ENCODE measurements around the gene MPHOSPH9. TPM values are rescaled to one million over a fixed set of nuclear protein-coding genes. Genes with fewer than 3 reads are reported as not detected.

Gene MPHOSPH9
- total and polyA plus RNA-seq, 11 donors: 6.0 to 32.3 (median 20.4) TPM

DNA sequence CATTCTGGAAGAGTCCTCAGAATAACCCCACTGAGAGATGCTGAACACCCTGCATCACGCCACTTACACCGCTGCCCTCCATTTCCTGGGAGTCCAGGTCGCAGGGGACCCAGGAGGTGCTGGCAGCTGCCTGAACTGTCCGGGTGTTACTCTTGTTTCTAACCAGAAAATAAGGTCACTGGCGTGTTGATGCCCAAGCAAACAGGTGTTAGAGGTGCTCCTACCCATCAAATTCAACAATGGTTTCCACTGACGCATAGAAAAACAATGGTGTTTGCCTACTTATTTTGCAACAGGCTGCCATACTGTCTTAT is 105.8 kb downstream of the MPHOSPH9 start:
- H3K27ac ChIP-seq: peak overlapping the region in 4 of 12 donors; percentile 32 to 54 (median 40)
- ATAC-seq: no peak
- intact Hi-C loops (cut with DNase I): no loop called here

GRCh38 chr12:123126294-123127181 is 106.4 kb downstream of the MPHOSPH9 start:
- peaks cover 0 to 39% (median 20%) of the 10 kb centered on the region in 12 donors for H3K4me1 ChIP-seq
- ATAC-seq: peak; percentile 76 to 93 (median 89)

More for the DNA sequence above, 105.8 kb downstream of the MPHOSPH9 start:
- Histone ChIP-seq H3K27me3 (no peaks in the 10 kb centered on the region), H3K9me3 (no peaks in the 10 kb centered on the region), H3K4me3 (no peak overlapping the region), H3K4me1 (peaks cover 0 to 39% (median 25%) of the 10 kb centered on the region in 12 donors), H3K36me3 (no peaks in the 10 kb centered on the region)
- WGBS, 4 donors: 92 to 95% (median 93%) methylated on average over 6 of the region's 6 CpGs
- no peak for TF ChIP-seq POLR2A (IDR thresholded peaks at IDR 0.05)
- TF ChIP-seq, protein P1, sequence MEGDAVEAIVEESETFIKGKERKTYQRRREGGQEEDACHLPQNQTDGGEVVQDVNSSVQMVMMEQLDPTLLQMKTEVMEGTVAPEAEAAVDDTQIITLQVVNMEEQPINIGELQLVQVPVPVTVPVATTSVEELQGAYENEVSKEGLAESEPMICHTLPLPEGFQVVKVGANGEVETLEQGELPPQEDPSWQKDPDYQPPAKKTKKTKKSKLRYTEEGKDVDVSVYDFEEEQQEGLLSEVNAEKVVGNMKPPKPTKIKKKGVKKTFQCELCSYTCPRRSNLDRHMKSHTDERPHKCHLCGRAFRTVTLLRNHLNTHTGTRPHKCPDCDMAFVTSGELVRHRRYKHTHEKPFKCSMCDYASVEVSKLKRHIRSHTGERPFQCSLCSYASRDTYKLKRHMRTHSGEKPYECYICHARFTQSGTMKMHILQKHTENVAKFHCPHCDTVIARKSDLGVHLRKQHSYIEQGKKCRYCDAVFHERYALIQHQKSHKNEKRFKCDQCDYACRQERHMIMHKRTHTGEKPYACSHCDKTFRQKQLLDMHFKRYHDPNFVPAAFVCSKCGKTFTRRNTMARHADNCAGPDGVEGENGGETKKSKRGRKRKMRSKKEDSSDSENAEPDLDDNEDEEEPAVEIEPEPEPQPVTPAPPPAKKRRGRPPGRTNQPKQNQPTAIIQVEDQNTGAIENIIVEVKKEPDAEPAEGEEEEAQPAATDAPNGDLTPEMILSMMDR (IDR thresholded peaks at IDR 0.05): no peak
- no peak for DNase-seq

GRCh38 chr12:123122626-123123025 is 110.3 kb downstream of the MPHOSPH9 start:
- intact Hi-C loops (cut with DNase I): no loop called here
- Histone ChIP-seq H3K4me3 (no peak overlapping the region), H3K9me3 (no peaks in the 10 kb centered on the region), H3K4me1 (peaks cover 0 to 49% (median 29%) of the 10 kb centered on the region in 12 donors), H3K36me3 (no peaks in the 10 kb centered on the region), H3K27ac (no peak overlapping the region), H3K27me3 (no peaks in the 10 kb centered on the region)
- ATAC-seq (no peak), DNase-seq (no peak)
- WGBS, 4 donors: 93 to 95% (median 94%) methylated on average over 3 of the region's 3 CpGs
- TF ChIP-seq, protein P1 (IDR thresholded peaks at IDR 0.05): no peak
- no peak for TF ChIP-seq POLR2A (IDR thresholded peaks at IDR 0.05)

More at GRCh38 chr12:123126294-123127181, 106.4 kb downstream of the MPHOSPH9 start:
- H3K27me3 ChIP-seq: no peaks in the 10 kb centered on the region
- TF ChIP-seq, protein P1 (IDR thresholded peaks at IDR 0.05): peak in 3 of 12 donors; percentile 10 to 19 (median 14)
- TF ChIP-seq POLR2A (IDR thresholded peaks at IDR 0.05): no peak
- peak overlapping the region in 8 of 12 donors; percentile 28 to 54 (median 33) for H3K27ac ChIP-seq
- 57 to 77% (median 68%) methylated on average over 6 of the region's 6 CpGs for WGBS, 4 donors
- intact Hi-C loops (cut with DNase I): no loop called here
- H3K4me3 ChIP-seq: no peak overlapping the region
- H3K36me3 ChIP-seq: no peaks in the 10 kb centered on the region
- H3K9me3 ChIP-seq: no peaks in the 10 kb centered on the region
- peak in 3 of 5 donors; percentile 43 to 84 (median 66) for DNase-seq

- H3K4me1 ChIP-seq: peaks cover 0 to 51% (median 30%) of the 10 kb centered on the region in 12 donors
- TF ChIP-seq, protein P1 (IDR thresholded peaks at IDR 0.05): no peak
- TF ChIP-seq POLR2A (IDR thresholded peaks at IDR 0.05): no peak
- WGBS, 4 donors: 90 to 94% (median 92%) methylated on average over 6 of the region's 6 CpGs
- no peak overlapping the region for H3K27ac ChIP-seq
- no peaks in the 10 kb centered on the region for H3K9me3 ChIP-seq
- H3K4me3 ChIP-seq: no peak overlapping the region
- ATAC-seq: no peak
- H3K27me3 ChIP-seq: no peaks in the 10 kb centered on the region
- DNase-seq: no peak
- intact Hi-C loops (cut with DNase I): no loop called here
- H3K36me3 ChIP-seq: no peaks in the 10 kb centered on the region
Measured at GRCh38 chr12:123121670-123122069, 111.3 kb downstream of the MPHOSPH9 start.

Measured in heart left ventricle (tissue), 16 donors.